ENCODE results near the gene SLC37A2.

- TF ChIP-seq, protein P1, sequence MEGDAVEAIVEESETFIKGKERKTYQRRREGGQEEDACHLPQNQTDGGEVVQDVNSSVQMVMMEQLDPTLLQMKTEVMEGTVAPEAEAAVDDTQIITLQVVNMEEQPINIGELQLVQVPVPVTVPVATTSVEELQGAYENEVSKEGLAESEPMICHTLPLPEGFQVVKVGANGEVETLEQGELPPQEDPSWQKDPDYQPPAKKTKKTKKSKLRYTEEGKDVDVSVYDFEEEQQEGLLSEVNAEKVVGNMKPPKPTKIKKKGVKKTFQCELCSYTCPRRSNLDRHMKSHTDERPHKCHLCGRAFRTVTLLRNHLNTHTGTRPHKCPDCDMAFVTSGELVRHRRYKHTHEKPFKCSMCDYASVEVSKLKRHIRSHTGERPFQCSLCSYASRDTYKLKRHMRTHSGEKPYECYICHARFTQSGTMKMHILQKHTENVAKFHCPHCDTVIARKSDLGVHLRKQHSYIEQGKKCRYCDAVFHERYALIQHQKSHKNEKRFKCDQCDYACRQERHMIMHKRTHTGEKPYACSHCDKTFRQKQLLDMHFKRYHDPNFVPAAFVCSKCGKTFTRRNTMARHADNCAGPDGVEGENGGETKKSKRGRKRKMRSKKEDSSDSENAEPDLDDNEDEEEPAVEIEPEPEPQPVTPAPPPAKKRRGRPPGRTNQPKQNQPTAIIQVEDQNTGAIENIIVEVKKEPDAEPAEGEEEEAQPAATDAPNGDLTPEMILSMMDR (conservative IDR thresholded peaks at IDR 0.05; ENCODE audit: low read depth, low read length), result no peak
- TF ChIP-seq EZH2 (IDR thresholded peaks at IDR 0.05; ENCODE audit: low read length, unreplicated experiment) (no peak), EZH2phosphoT487 (IDR thresholded peaks at IDR 0.05; ENCODE audit: borderline replicate concordance, low read length) (no peak)
Observed at GRCh38 chr11:125079151-125079877, 16.2 kb downstream of the SLC37A2 start.

Data from PC-3 (cell line).